DOHH2 (cell line): ENCODE data around the gene NMNAT2.

Experiments
- H3F3A ChIP-seq: fragments of 200-600 bp; sonication (generic), shearing (Covaris generic); 2 replicates; pipeline ENCODE4 v1.6.0; 2016; ENCODE audit warnings: antibody characterized with exemption, mild to moderate bottlenecking; ENCODE audit not compliant: control insufficient read depth, insufficient read depth
- H3K27ac ChIP-seq: fragments of 200-600 bp; sonication (generic); 2 replicates; pipeline ENCODE4 v1.5.1; 2014; ENCODE audit warnings: low read depth, mild to moderate bottlenecking, low read length, moderate library complexity
- H3K27me3 ChIP-seq: fragments of 200-600 bp; sonication (generic); 2 replicates; pipeline ENCODE4 v1.6.1; 2014; ENCODE audit warnings: mild to moderate bottlenecking, low read length, mixed read lengths; ENCODE audit not compliant: control insufficient read depth
- H3K36me3 ChIP-seq: fragments of 200-600 bp; sonication (generic); 2 replicates; pipeline ENCODE4 v1.6.1; 2014; ENCODE audit warnings: mild to moderate bottlenecking, low read length, moderate library complexity, mixed read lengths; ENCODE audit not compliant: control insufficient read depth
- H3K4me1 ChIP-seq: fragments of 200-600 bp; sonication (generic); 2 replicates; pipeline ENCODE4 v1.6.1; 2014; ENCODE audit warnings: mild to moderate bottlenecking, low read length, mixed read lengths; ENCODE audit not compliant: control insufficient read depth
- H3K4me2 ChIP-seq: fragments of 200-600 bp; sonication (generic); 2 replicates; pipeline ENCODE4 v1.6.0; 2014; ENCODE audit warnings: mild to moderate bottlenecking, low read length, moderate library complexity
- H3K4me3 ChIP-seq: fragments of 200-600 bp; sonication (generic); 2 replicates; pipeline ENCODE4 v1.5.1; 2014; ENCODE audit warnings: mild to moderate bottlenecking, low read length, mixed read lengths
- H3K79me2 ChIP-seq: fragments of 200-600 bp; sonication (generic); 2 replicates; pipeline ENCODE4 v1.6.1; 2014; ENCODE audit warnings: mild to moderate bottlenecking, low read length, mixed read lengths; ENCODE audit not compliant: control insufficient read depth
- H3K9me2 ChIP-seq: fragments of 200-600 bp; sonication (generic); replicated peaks from 2 replicates; pipeline ENCODE4 v1.6.1; 2014; ENCODE audit warnings: mild to moderate bottlenecking, low read length, mixed read lengths; ENCODE audit not compliant: control insufficient read depth
- H3K9me3 ChIP-seq: fragments of 200-600 bp; sonication (generic); 2 replicates; pipeline ENCODE4 v1.6.1; 2014; ENCODE audit warnings: antibody characterized with exemption, low read length, mixed read lengths; ENCODE audit not compliant: control insufficient read depth, insufficient read depth
- H4K20me1 ChIP-seq: fragments of 200-600 bp; sonication (generic); 2 replicates; pipeline ENCODE4 v1.6.0; 2014; ENCODE audit warnings: low read depth, mild to moderate bottlenecking, antibody characterized with exemption, low read length, moderate library complexity; ENCODE audit not compliant: control insufficient read depth, insufficient read depth
- EZH2phosphoT487 ChIP-seq: fragments of 200-600 bp; sonication (generic); IDR thresholded peaks from 2 replicates; pipeline ENCODE4 v1.6.1; 2017; ENCODE audit warnings: borderline replicate concordance, mild to moderate bottlenecking, antibody characterized with exemption, low read length, moderate library complexity, mixed read lengths
- TF ChIP-seq, protein P1 (sequence below): fragments of 200-600 bp; sonication (generic); IDR thresholded peaks from one replicate; pipeline ENCODE4 v1.5.1; 2014; ENCODE audit warnings: antibody characterized with exemption, mild to moderate bottlenecking, low read depth, low read length; ENCODE audit not compliant: poor library complexity, severe bottlenecking

Gene NMNAT2

DNA sequence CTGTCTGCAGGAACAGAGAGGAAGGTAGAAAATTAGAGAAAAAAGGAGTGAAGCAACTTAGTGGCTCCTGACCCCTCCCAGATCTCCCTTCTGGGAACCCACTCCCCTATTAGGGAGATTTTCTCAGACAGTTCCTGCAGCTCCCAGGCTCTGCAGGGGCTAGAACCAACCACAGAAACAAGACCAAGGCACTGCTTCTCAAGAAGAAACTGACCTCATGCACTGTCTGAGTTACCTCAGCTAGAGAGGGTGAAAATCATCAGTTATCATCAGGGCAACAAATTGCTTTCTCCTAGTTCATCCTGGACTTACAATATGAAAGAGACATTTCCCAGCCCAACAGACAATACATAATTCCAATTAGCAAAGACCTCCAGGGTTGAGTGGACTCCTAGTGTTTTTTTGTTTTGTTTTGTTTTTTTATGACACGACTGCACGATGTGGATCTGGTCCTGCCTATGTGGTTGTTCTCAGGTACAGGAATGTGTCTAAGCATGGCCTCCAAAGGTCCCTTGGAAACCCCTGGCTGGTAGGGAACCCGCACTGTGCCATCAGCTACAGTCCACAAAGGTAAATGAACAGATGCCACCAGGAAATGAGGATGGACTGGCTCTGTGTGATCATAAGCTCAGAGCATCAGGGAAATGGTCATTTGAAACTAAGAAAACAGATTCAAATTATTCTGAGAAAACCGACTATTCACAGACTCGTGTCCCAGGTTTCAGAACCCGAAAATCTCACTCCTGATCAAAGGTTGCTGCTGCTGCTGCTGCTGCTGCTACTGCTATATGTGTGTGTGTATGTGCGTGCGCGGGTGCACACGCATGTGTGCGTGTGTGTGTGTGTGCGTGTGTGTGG is 166.8 kb downstream of the NMNAT2 start:
- H3K27ac ChIP-seq = no peak overlapping the region
- H3K36me3 ChIP-seq = no peaks in the 10 kb centered on the region
- peaks cover 20% of the 10 kb centered on the region for H3K27me3 ChIP-seq
- H4K20me1 ChIP-seq = no peaks in the 10 kb centered on the region
- H3K4me2 ChIP-seq = no peak overlapping the region
- H3K79me2 ChIP-seq = no peaks in the 10 kb centered on the region
- H3K4me1 ChIP-seq = no peaks in the 10 kb centered on the region
- no peaks in the 10 kb centered on the region for H3K9me2 ChIP-seq
- H3K4me3 ChIP-seq = no peak overlapping the region
- TF ChIP-seq, protein P1, sequence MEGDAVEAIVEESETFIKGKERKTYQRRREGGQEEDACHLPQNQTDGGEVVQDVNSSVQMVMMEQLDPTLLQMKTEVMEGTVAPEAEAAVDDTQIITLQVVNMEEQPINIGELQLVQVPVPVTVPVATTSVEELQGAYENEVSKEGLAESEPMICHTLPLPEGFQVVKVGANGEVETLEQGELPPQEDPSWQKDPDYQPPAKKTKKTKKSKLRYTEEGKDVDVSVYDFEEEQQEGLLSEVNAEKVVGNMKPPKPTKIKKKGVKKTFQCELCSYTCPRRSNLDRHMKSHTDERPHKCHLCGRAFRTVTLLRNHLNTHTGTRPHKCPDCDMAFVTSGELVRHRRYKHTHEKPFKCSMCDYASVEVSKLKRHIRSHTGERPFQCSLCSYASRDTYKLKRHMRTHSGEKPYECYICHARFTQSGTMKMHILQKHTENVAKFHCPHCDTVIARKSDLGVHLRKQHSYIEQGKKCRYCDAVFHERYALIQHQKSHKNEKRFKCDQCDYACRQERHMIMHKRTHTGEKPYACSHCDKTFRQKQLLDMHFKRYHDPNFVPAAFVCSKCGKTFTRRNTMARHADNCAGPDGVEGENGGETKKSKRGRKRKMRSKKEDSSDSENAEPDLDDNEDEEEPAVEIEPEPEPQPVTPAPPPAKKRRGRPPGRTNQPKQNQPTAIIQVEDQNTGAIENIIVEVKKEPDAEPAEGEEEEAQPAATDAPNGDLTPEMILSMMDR = no peak
- TF ChIP-seq EZH2phosphoT487 = no peak
- peaks cover 4% of the 10 kb centered on the region for H3K9me3 ChIP-seq
- no peaks in the 10 kb centered on the region for H3F3A ChIP-seq

DNA sequence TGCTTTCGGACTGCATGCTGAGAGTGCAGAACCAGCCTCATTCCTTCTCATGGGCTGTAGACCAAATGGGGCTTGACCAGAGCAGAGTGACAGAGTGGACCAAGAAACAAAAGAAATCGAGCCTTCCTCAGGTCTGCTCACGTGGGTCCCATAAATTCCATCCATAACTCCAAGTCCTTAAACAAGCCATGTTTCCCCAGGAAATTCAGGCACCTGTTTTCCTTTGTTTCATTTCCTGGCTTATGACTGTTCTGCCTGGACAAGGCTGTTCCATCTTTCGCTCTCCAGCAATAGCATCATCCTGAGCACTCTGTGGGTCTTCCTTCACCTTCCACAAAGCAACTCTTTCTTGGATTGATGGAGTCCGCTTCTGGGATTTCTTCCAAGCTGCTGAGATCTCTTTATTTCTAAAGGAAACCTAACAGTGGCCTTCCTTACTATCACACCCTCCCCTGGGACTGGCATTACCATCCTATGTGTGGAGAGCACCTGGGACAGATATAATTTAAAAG is 168.2 kb downstream of the NMNAT2 start:
- Histone ChIP-seq H3K9me3 (peaks cover 2% of the 10 kb centered on the region), H3K4me1 (no peaks in the 10 kb centered on the region), H3K27me3 (peaks cover 20% of the 10 kb centered on the region), H3K9me2 (no peaks in the 10 kb centered on the region), H3K36me3 (no peaks in the 10 kb centered on the region), H3K4me3 (no peak overlapping the region), H3K27ac (no peak overlapping the region), H3K4me2 (no peak overlapping the region), H3F3A (no peaks in the 10 kb centered on the region), H4K20me1 (no peaks in the 10 kb centered on the region), H3K79me2 (no peaks in the 10 kb centered on the region)
- no peak for TF ChIP-seq EZH2phosphoT487
- TF ChIP-seq, protein P1 = no peak

DNA sequence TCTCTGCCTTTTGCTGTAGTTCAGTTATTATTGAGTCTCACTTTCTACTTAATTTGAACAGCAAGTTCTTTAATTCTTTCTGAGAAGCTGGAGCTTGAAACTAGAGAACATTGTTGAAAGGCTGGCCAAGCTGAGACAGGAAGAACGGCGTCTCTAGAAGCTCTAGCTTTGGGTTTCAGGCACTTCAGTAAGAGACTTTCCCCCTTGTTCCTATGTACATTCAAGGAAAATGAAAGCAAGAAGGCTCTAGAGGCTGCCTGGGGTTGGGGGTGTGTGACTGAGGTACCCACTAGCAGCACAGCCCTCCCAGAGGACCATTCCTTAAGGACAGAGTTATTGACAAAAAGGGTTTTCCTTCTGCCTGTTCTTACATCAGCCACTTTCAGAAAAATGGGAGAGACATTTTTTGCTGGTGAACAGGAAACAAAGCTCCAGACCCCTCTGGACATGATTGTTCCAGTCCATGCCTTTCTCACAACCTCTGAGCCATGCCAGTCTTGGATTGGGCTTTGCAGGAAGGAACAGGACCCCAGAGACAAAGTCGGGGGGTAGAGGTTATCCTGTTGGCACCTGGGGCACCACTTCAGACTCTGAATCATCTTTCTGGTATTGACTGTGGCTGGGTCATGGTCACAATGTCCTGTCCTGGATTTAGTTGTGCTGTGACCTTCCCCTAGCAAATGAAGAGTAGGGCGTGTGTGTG is 169.0 kb downstream of the NMNAT2 start:
- no peaks in the 10 kb centered on the region for H3F3A ChIP-seq
- no peak overlapping the region for H3K4me2 ChIP-seq
- H3K4me3 ChIP-seq = no peak overlapping the region
- H4K20me1 ChIP-seq = no peaks in the 10 kb centered on the region
- no peak overlapping the region for H3K27ac ChIP-seq
- no peaks in the 10 kb centered on the region for H3K4me1 ChIP-seq
- H3K9me2 ChIP-seq = no peaks in the 10 kb centered on the region
- no peak for TF ChIP-seq EZH2phosphoT487
- TF ChIP-seq, protein P1 = no peak
- no peaks in the 10 kb centered on the region for H3K79me2 ChIP-seq
- H3K9me3 ChIP-seq = no peaks in the 10 kb centered on the region
- H3K27me3 ChIP-seq = peaks cover 20% of the 10 kb centered on the region
- no peaks in the 10 kb centered on the region for H3K36me3 ChIP-seq
